ENCODE measurements around the gene KCNQ5. TPM values are rescaled to one million over a fixed set of nuclear protein-coding genes. Genes with fewer than 3 reads are reported as not detected.

Gene KCNQ5
- total RNA-seq, 1 donor from 2014 or later, result 3.5 TPM

DNA sequence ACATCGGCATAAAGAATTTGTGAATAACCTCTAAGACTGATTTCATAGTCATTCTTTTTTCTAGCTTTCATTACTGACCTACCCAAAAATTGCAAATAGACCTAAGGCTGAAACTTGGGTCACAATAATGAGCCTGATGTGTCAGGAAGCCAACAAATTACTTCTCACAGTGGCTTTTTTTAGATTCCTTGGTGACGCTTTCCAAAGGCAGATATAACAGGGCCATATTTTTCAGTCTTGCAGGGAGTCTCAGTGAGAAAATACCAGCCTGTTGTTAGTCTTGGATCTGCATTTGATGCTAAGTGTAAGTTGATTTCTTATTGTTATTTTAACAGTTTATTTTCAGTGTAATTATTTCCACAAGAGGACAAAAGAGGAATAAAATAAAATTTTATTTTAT lies 423.7 kb downstream of the KCNQ5 start:
- DNase-seq (ENCODE audit: low read depth), result no peak

DNA sequence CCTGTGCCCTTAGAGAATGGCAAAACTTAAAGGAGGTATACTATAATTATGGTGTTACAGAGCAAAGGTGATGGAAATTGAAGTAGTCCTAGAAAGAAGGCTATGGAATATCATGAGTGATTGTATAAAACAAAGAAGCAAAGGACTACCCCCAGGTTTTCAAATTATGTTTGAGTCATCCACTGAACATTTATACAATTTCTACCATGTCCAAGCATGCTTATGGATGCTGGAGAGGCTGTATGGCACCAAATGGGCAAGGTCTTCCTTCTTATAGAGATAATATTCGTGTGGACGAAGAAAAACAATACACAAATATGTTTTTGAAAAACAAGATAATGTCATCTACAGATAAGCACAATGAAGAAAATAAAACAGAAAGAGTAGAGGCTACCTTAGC lies 425.9 kb downstream of the KCNQ5 start:
- DNase-seq (ENCODE audit: low read depth), result no peak

DNA sequence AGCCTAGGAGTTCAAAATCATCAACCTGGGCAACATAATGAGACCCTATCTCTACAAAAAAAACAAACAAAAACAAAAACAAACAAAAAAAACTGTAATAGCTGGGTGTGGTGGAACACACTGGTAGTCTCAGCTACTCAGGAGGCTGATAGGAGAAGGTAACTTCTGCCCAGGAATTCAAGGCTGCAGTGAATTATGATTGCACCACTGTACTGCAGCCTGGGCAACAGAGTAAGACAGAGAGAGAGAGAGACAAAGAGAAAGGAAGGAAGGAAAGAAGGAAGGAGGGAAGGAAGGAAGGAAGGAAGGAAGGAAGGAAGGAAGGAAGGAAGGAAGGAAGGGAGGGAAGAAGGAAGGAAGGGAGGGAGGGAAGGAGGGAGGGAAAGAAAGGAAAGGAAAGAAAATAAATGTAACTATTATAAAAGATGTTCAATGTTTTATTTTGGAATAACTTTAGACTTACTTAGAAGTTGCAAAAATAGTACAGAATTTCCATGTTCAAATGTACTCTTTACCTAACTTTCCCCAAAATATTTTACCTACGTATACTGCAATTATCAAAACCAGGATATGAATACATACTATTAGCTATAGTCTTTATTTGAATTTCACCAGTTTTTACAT lies 428.2 kb downstream of the KCNQ5 start:
- DNase-seq (ENCODE audit: low read depth), result no peak

DNA sequence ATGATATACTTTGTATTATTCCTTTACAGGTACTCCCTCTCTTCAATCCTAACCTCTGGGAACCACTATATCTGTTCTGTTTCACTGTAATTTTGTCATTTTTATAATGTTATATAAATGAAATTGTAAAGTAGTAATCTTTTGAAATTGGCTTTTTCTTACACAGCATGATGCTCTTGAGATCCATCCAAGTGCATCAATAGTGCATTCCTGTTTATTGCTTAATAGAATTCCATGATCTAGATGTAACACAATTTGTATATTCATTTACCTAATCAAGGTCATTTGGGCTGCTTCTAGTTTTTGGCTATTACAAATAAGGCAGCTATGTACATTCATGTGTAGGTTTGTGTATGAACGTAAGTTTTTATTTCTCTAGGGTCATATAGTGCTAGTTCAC lies 428.8 kb downstream of the KCNQ5 start:
- DNase-seq (ENCODE audit: low read depth), result no peak

DNA sequence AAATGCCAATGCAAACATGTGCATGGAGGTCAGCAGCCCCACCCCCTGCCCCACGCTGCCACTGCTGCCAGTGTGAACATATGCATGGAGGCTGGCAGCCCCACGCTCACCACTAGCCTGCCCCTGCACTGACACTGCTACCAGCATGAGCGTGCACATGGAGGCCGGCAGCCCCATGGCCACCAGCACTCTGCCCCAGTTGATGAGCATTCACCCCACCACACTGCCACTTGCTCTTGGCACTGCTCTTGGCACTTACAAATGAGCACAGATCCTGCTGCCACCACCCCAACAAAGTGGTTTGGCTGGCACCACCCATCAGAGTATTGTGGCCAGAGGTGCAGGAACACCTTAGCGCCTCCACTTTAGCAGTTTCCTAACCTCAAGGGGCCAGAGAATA lies 429.3 kb downstream of the KCNQ5 start:
- DNase-seq (ENCODE audit: low read depth), result no peak

DNA sequence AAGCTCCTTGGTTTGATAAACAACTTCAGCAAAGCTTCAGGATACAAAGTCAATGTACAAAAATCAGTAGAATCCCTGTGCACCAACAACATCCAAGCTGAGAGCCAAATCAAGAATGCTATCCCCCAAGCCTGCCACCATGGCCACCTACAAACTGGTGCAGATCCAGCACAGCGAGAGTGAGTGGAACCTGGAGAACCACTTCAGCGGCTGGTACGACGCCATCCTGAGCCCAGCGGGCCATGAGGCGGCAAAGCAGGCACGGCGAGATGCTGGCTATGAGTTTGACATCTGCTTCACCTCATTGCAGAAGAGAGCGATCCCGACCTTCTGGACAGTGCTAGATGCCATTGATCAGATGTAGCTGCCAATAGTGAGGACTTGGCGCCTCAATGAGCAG lies 433.1 kb downstream of the KCNQ5 start:
- DNase-seq (ENCODE audit: low read depth), result no peak

DNA sequence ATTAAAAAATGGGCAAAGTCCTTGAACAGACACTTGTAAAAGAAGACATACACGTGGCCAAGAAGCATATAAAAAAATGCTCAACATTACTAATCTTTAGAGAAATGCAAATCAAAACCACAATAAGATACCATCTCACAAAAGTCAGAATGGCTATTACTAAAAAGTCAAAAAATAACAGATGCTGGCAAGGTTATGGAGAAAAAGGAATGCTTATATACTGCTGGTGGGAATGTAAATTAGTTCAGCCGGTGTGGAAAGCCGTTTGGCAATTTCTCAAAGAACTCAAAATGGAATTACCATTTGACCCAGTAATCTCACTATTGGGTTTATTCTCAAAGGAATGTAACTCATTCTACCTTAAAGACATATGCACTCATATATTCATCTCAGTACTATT lies 436.9 kb downstream of the KCNQ5 start:
- DNase-seq (ENCODE audit: low read depth), result no peak

DNA sequence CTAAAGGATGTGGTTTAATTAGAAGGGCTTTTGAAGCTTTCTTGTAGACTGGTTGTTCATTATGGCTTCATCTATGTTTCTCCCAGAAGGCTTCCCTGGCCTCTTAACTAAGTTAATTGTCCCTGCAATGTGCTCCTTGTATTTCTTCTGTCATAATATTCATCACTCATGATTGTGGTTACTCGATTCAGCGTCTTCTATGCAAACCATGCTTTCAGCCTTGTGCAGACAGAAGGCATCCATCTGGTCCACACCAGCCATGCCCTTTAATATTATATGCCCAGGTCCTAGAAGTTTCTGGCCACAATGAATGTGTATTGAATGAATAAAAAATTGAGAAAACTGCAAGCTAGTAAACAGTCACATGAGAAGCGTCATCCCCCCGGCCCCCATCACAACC lies 440.3 kb downstream of the KCNQ5 start:
- DNase-seq (ENCODE audit: low read depth), result peak; percentile 12

DNA sequence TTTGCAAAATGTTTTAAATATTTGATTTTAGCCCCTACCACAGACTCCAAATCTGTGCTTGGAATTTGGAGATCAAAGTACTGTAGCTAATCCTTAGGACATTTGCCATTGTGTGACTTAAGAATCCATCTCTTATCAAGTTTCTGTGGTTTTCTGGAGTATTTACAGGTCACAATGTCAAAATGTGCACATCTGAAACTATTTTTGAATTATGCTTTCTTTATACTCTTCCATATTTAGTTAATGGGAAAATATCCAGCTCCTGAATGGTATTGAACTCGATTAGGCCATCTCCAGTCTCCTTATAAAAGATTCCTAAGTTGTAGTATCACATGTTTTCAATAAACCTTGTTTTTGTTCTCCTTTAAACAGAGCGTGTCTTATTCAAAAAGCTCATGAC lies 441.0 kb downstream of the KCNQ5 start:
- DNase-seq (ENCODE audit: low read depth), result peak; percentile 26

DNA sequence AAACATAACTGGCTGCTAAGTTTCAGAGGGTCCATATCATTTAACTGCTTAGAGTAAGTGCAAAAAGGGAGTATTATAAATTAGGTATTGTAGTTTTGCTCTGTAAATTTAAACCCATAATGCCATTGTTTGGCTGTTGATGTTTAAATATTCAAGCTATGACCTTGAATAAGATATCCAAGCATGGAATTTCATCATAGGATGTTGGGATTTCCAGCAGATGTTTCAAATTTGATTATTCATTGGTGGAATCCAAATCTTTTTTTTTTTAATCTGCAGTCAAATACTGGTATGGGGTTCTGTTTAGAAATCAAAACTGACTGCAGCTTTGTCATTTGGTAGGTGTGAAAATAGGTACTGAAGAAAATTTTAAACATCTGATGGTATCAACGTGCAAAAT lies 442.4 kb downstream of the KCNQ5 start:
- DNase-seq (ENCODE audit: low read depth), result no peak

DNA sequence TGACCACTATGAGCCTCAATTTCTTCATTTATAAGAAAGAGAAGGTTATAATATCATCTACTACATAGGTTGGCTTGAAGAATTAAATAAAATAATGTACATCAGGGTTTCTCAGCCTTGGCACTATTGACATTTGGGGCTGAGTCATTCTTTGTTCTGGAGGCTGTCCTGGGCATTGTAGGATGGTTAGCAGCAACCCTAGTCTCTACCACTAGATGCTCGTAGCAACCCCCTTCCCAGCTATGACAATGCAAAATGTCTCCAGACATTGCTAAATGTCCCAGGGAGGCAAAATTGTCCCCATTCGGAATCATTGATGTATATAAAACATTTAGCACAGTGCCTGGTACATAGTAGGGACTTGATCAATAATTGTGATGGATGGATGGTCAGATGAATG lies 451.4 kb downstream of the KCNQ5 start:
- DNase-seq (ENCODE audit: low read depth), result no peak

DNA sequence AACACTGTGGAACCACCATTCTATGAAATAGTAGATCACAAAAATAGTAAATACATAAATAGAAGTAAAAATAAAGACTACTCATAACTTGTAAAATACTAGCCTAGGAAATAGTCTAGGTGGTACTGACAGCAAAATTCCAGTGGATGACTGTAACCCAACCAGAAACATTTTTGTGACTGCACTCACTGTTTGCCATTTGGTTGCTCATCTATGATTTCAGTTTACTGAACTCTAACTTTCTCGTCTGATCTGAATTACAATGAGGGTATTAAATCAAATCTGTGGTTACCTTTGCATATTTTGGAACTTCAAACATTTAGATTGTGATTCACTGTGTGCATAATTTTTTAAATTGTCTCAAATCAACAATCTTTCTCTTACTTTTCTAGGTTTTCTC lies 452.3 kb downstream of the KCNQ5 start:
- DNase-seq (ENCODE audit: low read depth), result peak; percentile 28

DNA sequence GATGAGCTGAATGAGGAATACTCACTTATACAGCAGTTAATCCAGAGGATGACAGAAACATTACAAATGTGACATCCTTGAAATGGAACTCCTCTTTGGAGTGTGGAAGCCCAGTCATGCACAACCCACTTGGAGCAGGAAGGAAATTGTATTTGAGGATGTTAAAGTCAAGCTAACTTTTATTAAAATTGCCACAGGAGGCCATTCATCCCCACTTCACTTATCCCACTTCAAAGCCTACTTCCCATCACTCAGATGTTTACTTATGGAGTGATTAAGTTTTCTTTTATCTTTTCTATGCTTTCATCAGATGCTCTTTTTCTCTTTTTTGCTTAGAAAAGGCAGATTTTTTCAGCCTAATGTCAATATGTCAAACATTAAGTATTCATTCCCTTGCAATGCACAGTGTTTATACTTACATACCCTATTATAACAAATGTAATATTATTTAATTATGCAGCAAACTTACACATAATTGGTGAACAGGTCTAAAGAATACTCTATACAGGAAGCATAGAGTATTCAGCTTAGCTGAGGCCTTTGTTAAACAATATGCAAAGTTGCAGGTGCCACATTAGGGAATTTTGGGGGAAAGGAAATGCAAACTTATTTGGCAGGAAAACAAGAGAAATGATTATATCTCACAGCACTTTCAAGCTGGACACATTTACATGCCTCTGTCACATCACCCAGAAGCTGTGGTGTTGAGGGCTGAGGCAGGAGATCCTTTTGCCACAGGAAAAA lies 454.5 kb downstream of the KCNQ5 start:
- no peak for DNase-seq (ENCODE audit: low read depth)

DNA sequence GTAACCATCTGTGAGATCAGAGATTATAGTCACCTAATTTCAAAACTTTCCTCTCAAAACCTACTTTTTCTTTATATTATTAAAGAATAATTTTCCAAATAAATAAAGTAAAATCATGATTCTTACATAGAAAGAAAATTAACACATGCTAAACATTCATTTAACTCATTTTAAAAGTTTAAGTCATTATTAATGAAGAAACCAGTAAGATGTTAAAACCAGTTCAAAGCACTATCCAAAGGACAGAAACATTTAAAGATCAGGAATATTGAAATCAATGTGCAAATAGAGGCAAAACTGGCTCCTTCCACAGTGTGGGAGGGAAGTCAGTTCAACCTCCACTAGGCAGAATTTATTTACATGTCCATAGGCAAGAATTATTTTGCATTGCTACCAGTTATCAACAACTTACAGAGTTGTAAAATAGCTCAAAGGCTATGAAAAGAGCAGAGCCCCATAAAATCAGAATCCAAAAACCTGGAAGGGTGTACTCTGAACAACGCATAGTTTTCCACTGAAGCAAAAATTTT lies 456.5 kb downstream of the KCNQ5 start:
- DNase-seq (ENCODE audit: low read depth), result no peak

DNA sequence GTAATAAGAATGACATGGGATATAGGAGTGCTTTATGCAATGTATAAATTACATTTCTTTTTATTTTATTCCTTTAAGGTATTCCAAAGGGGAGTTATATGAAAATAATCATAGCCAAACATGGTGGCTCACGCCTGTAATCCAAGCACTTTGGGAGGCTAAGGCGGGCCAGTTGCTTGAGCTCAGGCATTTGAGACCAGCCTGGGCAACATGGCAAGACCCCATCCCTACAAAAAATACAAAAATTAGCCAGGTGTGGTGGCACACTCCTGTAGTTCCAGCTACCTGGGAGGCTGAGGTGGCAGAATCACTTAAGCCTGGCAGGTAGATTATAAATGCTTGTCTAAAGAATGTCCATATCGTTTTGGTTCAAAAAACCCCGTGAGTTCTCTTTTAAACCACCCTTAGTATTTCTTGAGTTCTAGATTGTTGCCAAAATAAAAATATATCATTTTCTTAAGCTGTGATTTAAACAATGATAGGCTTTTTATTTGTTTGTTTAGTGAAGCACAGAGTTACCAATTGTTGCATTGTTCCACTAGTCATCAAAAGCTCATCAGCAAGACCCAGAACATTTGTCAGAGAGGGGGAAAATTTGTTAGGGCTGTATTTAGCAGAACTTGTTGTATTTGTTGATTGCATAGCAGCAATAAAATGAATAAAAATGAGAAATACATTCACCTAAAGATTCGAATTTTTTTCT lies 457.2 kb downstream of the KCNQ5 start:
- no peak for DNase-seq (ENCODE audit: low read depth)

DNA sequence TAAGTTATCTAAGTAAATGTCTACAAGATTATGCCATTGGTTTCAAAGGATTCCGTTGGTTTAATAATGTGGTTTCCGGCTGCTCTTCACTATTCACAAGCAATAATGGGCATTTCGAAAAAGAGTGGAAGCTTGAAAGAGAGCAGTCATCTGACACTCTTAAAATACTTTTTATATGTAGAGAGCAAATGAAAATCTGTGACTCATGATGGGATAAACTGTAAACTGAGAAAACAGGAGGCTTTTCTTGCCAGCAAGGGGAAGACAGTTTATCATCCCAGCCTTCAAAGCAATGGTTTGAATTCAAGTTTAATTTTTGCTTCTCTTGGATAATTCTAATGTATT lies 457.7 kb downstream of the KCNQ5 start:
- peak; percentile 34 for DNase-seq (ENCODE audit: low read depth)

DNA sequence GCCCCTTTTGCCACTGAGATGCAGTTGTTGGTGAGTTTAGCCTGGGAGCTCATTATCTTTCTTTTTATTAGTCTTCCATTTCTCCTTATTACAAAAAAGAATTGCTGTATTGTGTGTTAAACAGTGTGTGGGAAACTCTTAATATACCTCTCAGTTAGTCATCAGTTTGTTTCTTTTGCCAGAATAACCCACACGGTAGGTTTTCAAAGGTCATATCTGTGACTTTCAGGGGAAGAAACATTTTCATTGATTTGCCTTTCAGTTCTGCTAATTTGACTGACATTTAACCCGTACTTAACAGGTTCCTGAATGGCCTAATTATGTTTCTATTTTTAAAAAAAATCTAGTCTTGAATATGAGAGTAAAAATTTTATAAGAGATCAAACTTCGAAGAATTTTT lies 458.1 kb downstream of the KCNQ5 start:
- DNase-seq (ENCODE audit: low read depth), result no peak

DNA sequence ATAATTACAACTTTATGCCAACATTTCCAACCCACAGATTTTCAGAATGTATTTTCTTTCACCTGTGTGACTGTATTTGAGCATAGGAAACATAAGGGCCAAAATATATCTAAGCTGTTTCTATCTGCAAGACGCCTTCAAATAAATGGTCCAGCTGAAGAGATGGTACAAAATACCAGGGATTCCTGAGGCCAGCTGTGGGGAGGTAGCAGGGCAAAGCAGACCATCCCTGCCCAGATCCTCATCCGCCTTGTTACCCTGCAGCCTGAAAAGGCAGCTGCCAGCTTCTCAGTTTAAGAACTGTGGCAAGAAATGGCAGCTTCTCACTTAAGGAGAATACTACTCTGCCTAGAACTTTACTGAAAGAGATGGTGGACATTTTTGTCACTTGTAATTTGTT lies 460.1 kb downstream of the KCNQ5 start:
- DNase-seq (ENCODE audit: low read depth), result peak; percentile 36

DNA sequence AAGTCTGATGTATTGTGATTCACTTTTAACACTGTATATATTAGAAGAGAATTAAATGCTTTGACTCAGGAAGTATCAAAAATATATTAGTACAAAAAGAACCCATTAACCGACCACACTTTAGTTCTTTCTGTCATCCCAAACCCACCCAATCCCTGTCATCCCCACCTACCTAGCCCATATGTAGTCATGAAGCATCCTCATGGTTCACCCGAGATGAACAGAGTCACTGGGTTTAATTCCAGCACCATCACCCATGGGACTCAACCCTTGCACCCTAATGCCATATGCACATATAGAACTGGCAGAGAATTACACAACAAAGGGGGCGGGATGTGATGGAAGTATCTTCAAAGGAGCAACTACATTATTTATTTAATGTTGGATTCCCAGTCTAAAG lies 462.0 kb downstream of the KCNQ5 start:
- no peak for DNase-seq (ENCODE audit: low read depth)

DNA sequence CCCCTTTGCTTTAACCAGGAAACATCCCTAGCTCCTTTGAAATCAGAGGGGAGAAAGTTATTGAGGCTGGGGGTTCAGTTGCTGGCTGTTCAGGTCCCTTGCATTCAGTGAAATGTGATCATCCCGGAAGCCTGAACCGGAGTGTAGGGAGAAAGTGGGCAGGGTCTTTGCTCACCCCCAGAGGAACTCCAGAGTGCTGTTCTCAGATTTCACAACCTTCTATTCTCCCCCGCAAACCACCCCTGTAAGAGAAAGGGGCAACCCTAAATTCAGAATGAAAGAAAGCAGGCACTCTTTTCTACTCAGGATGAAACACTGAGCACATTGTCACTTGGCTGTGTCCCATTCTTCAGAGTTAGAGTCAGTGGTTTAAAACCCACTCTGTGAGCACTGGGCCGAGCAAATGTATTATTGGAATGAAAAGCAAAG lies 463.6 kb downstream of the KCNQ5 start:
- peak; percentile 15 for DNase-seq (ENCODE audit: low read depth)

DNA sequence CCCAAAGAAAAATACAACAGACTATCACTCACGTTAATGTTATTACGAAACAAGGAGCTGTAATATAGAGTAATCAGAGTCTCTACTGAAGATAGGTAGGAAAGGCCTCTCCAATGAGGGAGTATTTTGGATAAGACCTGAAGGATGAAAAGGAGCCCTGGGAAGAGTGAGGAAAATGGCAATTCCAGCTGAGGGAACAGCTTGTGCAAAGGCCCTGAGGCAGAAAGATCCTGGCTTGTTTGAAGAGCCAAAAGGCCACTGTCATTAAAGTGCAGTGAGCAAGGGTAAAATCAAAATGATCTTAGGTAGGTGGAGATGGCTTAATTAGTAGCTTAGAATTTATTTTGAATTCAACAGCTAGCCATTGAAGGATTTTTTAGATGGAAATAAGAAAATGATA lies 464.9 kb downstream of the KCNQ5 start:
- no peak for DNase-seq (ENCODE audit: low read depth)

DNA sequence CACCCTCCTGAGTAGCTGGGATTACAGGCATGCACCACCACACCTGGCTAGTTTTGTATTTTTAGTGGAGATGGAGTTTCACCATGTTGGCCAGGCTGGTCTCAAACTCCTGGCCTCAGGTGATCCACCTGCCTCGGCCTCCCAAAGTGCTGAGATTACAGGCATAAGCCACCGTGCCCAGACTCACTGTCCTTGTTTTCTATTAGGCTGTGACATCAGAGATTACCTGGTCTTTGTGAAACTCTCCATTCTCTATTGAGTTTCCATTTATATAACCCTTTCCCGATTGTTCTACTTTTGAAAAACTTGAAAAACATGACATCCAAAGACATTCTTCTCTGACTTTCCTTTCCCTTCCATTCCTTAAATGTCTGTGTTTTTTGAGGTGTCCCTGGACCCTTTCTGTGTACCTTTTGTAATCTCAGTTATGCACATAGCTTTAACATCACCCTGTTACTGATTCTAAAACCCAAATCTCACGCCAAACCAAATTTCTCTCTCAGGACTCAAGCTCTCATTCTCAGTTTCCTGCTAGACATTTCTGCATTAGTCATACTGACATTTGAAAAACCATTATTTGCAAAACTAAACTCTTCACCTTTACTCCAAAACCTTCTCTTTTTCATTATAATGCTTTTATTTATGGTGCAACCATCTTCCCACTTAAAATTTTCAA lies 466.4 kb downstream of the KCNQ5 start:
- no peak for DNase-seq (ENCODE audit: low read depth)
